Pancreas (tissue), 10 donors: ENCODE data around the gene DCP1B. TPM values are rescaled to one million over a fixed set of nuclear protein-coding genes. Genes with fewer than 3 reads are reported as not detected.

ENCODE experiments used
- ATAC-seq, 4 donors: fragments of 200-7000 bp; cut with Tn5 transposase; one replicate each; pipeline versions ENCODE4 v1.8.0 to v1.9.1; 2020; ENCODE audit warnings: mild to moderate bottlenecking in 4 of 4, moderate library complexity in 4 of 4
- DNase-seq, 6 donors: peaks; one replicate each; pipeline ENCODE4 v3.0.0-alpha.2; 2020
- FAIRE-seq: peaks from 2 replicates; lab custom pipeline; 2012; peaks lifted over from hg19 to GRCh38; lab: Jason Lieb, UNC
- H3K27ac ChIP-seq, 4 donors: fragments of 200-600 bp; sonication (generic); 1 replicate in 3 of 4; 2 replicates in 1 of 4; pipeline versions ENCODE4 v1.5.0 to v1.8.0; 2020
- H3K27me3 ChIP-seq, 4 donors: fragments of 200-600 bp; one replicate each; pipeline ENCODE4 v1.8.0; 2021
- H3K36me3 ChIP-seq, 3 donors: fragments of 200-600 bp; sonication (generic) in 1 of 3; one replicate each; pipeline versions ENCODE4 v1.5.0 to v1.8.0; 2020 to 2021
- H3K4me1 ChIP-seq, 3 donors: fragments of 200-600 bp; one replicate each; pipeline ENCODE4 v1.8.0; 2021
- H3K4me3 ChIP-seq, 4 donors: fragments of 200-600 bp; sonication (generic) in 2 of 4; one replicate each; pipeline versions ENCODE4 v1.5.0 to v1.8.0; 2020 to 2021
- H3K9me3 ChIP-seq, 4 donors: fragments of 200-600 bp; one replicate each; pipeline ENCODE4 v1.8.0; 2021
- WGBS, 2 donors: extraction: QIAGEN DNeasy Blood & Tissue Kit; methylation state at CpG; one replicate each; pipeline ENCODE4 v1.1.7; 2013; 5-methylcytosine and 5-hydroxymethylcytosine counted together
- intact Hi-C, 3 donors: fragments of 100-400 bp; cut with DNase I; formaldehyde crosslinking; loops; one replicate each; pipeline versions ENCODE4 v1.11.1 to v1.14.2; 2022
- polyA plus RNA-seq, 2 donors: library from polyadenylated mRNA; stranded (reverse); fragments of 200-250 nt; gene quantifications; one replicate each; pipeline ENCODE4 v1.2.3, GENCODE V29; 2013
- total RNA-seq, 6 donors: library from RNA; stranded (reverse); fragmentation: NEBNext Ultra II Directional in 4 of 6; extraction: Animal tissue kit (Norgen Biotek cat#: 25700) in 4 of 6; gene quantifications; one replicate each; pipeline versions ENCODE4 v1.2.1 to v1.2.4, GENCODE V29; 2021 to 2023
- TF ChIP-seq, protein P1 (sequence below), 4 donors: fragments of 200-600 bp; sonication (generic) in 3 of 4; IDR thresholded peaks; one replicate each; pipeline versions ENCODE4 v1.5.0 to v1.8.0; 2021; ENCODE audit warnings: antibody characterized with exemption in 4 of 4
- donor health status: healthy with polysubstance abuse.
- donor health status: DM: no; HTN: no; CAD: no; lungs with moderate emphysema.
- donor health status: DM: no; HTN: no; CAD: no.
- donor health status: control.
- donor health status: control.
- donor health status: Bipolar disorder and iron deficiency.
- donor health status: DM: yes; HTN: yes; CAD: no.
- donor health status: DM: no; HTN: no; CAD: no.
- donor health status: DM: no; HTN: no; CAD: no.
- donor health status: DM: yes; HTN: yes; CAD: no.

DCP1B gene
- total and polyA plus RNA-seq, 8 donors: 3.4 to 7.5 (median 6.6) TPM

DNA sequence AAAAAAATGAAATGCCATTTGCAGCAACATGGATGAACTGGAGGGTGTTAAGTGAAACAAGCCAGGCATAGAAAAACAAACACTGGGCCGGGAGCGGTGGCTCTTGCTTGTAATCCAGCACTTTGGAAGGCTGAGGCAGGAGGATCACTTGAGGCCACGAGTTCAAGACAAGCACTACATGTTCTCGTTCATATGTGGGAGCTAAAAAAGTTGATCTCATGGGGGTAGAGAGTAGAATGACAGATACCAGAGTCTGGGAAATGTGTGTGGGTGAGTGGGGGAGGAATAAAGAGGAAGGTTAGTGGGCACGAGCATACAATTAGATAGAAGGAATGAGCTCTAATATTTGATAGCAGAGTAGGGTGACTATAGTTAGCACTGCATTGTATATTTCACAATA, 107.3 kb downstream of the DCP1B start:
- ATAC-seq: no peak
- H3K36me3 ChIP-seq: no peaks in the 10 kb centered on the region
- no peaks in the 10 kb centered on the region for H3K9me3 ChIP-seq
- no peak overlapping the region for H3K27ac ChIP-seq
- no peaks in the 10 kb centered on the region for H3K4me1 ChIP-seq
- WGBS, 2 donors: 69 to 81% methylated on average over 5 of the region's 5 CpGs
- TF ChIP-seq, protein P1, sequence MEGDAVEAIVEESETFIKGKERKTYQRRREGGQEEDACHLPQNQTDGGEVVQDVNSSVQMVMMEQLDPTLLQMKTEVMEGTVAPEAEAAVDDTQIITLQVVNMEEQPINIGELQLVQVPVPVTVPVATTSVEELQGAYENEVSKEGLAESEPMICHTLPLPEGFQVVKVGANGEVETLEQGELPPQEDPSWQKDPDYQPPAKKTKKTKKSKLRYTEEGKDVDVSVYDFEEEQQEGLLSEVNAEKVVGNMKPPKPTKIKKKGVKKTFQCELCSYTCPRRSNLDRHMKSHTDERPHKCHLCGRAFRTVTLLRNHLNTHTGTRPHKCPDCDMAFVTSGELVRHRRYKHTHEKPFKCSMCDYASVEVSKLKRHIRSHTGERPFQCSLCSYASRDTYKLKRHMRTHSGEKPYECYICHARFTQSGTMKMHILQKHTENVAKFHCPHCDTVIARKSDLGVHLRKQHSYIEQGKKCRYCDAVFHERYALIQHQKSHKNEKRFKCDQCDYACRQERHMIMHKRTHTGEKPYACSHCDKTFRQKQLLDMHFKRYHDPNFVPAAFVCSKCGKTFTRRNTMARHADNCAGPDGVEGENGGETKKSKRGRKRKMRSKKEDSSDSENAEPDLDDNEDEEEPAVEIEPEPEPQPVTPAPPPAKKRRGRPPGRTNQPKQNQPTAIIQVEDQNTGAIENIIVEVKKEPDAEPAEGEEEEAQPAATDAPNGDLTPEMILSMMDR (IDR thresholded peaks at IDR 0.05): no peak
- H3K4me3 ChIP-seq: no peak overlapping the region
- no peak for DNase-seq
- no peak for FAIRE-seq
- intact Hi-C loops: no loop called here
- H3K27me3 ChIP-seq: no peaks in the 10 kb centered on the region

Other genes starting within 250 kb of the DCP1B start
- not detected for gene LRTM2, start 183.9 kb downstream of the DCP1B start, total RNA-seq
- not detected for gene LRTM2, start 183.9 kb downstream of the DCP1B start, polyA plus RNA-seq
- gene CACNA2D4, start 85.8 kb downstream of the DCP1B start, total RNA-seq: 1 to 10 TPM in 5 of 6 donors, under 1 TPM in 1; 0.60 to 3.1 (median 1.6) TPM
- 1 to 10 TPM; 2.0 to 2.7 TPM for gene CACNA2D4, start 85.8 kb downstream of the DCP1B start, polyA plus RNA-seq
- gene CACNA1C, start 48.5 kb upstream of the DCP1B start, total RNA-seq: 1 to 10 TPM; 1.2 to 2.6 (median 1.7) TPM
- 1 to 10 TPM; 3.3 to 3.8 TPM for gene CACNA1C, start 48.5 kb upstream of the DCP1B start, polyA plus RNA-seq